H9 (cell line): ENCODE data around the gene AIF1. TPM values are rescaled to one million over a fixed set of nuclear protein-coding genes. Genes with fewer than 3 reads are reported as not detected.

ENCODE experiments used
- DNase-seq: peaks from one replicate; pipeline ENCODE4 v3.0.0-alpha.2; 2017
- H2AFZ ChIP-seq: one replicate; pipeline ENCODE4 v1.6.1; 2013; ENCODE audit warnings: mild to moderate bottlenecking, low read length, control low read depth, moderate library complexity
- H2AK5ac ChIP-seq: 2 replicates; pipeline ENCODE4 v1.6.1; 2013; ENCODE audit warnings: low read length, control low read depth, mixed read lengths; ENCODE audit not compliant: insufficient read length
- H2BK120ac ChIP-seq: one replicate; pipeline ENCODE4 v1.6.1; 2013; ENCODE audit warnings: low read depth, mild to moderate bottlenecking, low read length, control low read depth, inconsistent platforms; ENCODE audit not compliant: poor library complexity, severe bottlenecking
- H2BK12ac ChIP-seq: 2 replicates; pipeline ENCODE4 v1.6.1; 2013; ENCODE audit warnings: low read length, control low read depth, mixed read lengths, low read depth; ENCODE audit not compliant: insufficient read length
- H2BK15ac ChIP-seq: 2 replicates; pipeline ENCODE4 v1.6.1; 2013; ENCODE audit warnings: low read depth, low read length, control low read depth
- H2BK20ac ChIP-seq: one replicate; pipeline ENCODE4 v1.6.1; 2013; ENCODE audit warnings: low read depth, mild to moderate bottlenecking, low read length, control low read depth, inconsistent platforms; ENCODE audit not compliant: poor library complexity, severe bottlenecking
- H2BK5ac ChIP-seq: 2 replicates; pipeline ENCODE4 v1.6.1; 2013; ENCODE audit warnings: low read length, control low read depth, mixed read lengths; ENCODE audit not compliant: insufficient read length
- H3K14ac ChIP-seq: 2 replicates; pipeline ENCODE4 v1.6.1; 2013; ENCODE audit warnings: low read length, control low read depth; ENCODE audit not compliant: insufficient read depth
- H3K18ac ChIP-seq: 2 replicates; pipeline ENCODE4 v1.6.1; 2013; ENCODE audit warnings: low read depth, mild to moderate bottlenecking, mixed read lengths, low read length, control low read depth; ENCODE audit not compliant: insufficient read length
- H3K23ac ChIP-seq: 2 replicates; pipeline ENCODE4 v1.6.1; 2013; ENCODE audit warnings: low read length, control low read depth, mixed read lengths, low read depth; ENCODE audit not compliant: insufficient read length
- H3K23me2 ChIP-seq: 2 replicates; pipeline ENCODE4 v1.6.1; 2013; ENCODE audit warnings: low read depth, mild to moderate bottlenecking, mixed read lengths, low read length, control low read depth; ENCODE audit not compliant: insufficient read length, poor library complexity, severe bottlenecking
- H3K27ac ChIP-seq: 2 replicates; pipeline ENCODE4 v1.5.1; 2013; ENCODE audit warnings: low read length, control low read depth, mixed read lengths, low read depth; ENCODE audit not compliant: insufficient read length
- H3K27me3 ChIP-seq: 2 replicates; pipeline ENCODE4 v1.6.1; 2013; ENCODE audit warnings: low read length, control low read depth, inconsistent platforms; ENCODE audit not compliant: insufficient read depth
- H3K4ac ChIP-seq: 2 replicates; pipeline ENCODE4 v1.6.1; 2013; ENCODE audit warnings: low read depth, mild to moderate bottlenecking, control low read depth, inconsistent platforms, low read length, moderate library complexity
- H3K4me1 ChIP-seq: 2 replicates; pipeline ENCODE4 v1.6.1; 2013; ENCODE audit warnings: low read length, control low read depth, inconsistent platforms; ENCODE audit not compliant: insufficient read depth
- H3K4me2 ChIP-seq: 2 replicates; pipeline ENCODE4 v1.6.1; 2013; ENCODE audit warnings: low read length, control low read depth, mixed read lengths; ENCODE audit not compliant: insufficient read length, insufficient read depth
- H3K56ac ChIP-seq: 2 replicates; pipeline ENCODE4 v1.6.1; 2013; ENCODE audit warnings: low read depth, mild to moderate bottlenecking, mixed read lengths, low read length, control low read depth; ENCODE audit not compliant: insufficient read length
- H3K79me1 ChIP-seq: 2 replicates; pipeline ENCODE4 v1.6.1; 2013; ENCODE audit warnings: low read depth, mild to moderate bottlenecking, moderate library complexity, low read length, control low read depth, inconsistent platforms; ENCODE audit not compliant: insufficient read depth, poor library complexity, severe bottlenecking
- H3K79me2 ChIP-seq: 2 replicates; pipeline ENCODE4 v1.6.1; 2013; ENCODE audit warnings: low read length, control low read depth, inconsistent platforms; ENCODE audit not compliant: insufficient read depth
- H3K9ac ChIP-seq: 2 replicates; pipeline ENCODE4 v1.6.1; 2013; ENCODE audit warnings: low read length, control low read depth, mixed read lengths; ENCODE audit not compliant: insufficient read length; ENCODE audit errors: extremely low read depth
- H3K9me3 ChIP-seq: one replicate; pipeline ENCODE4 v1.6.1; 2013; ENCODE audit warnings: low read depth, low read length, inconsistent platforms; ENCODE audit not compliant: control insufficient read depth
- H3T11ph ChIP-seq: one replicate; pipeline ENCODE4 v1.6.1; 2013; ENCODE audit warnings: mild to moderate bottlenecking, low read length, control low read depth, inconsistent platforms
- H4K20me1 ChIP-seq: one replicate; pipeline ENCODE4 v1.6.1; 2013; ENCODE audit not compliant: control insufficient read depth, insufficient read length, insufficient read depth
- H4K5ac ChIP-seq: 2 replicates; pipeline ENCODE4 v1.6.1; 2013; ENCODE audit warnings: low read depth, mild to moderate bottlenecking, mixed read lengths, low read length, control low read depth; ENCODE audit not compliant: insufficient read length
- H4K8ac ChIP-seq: replicated peaks from 2 replicates; pipeline ENCODE4 v1.6.1; 2013; ENCODE audit warnings: low read length, control low read depth, mixed read lengths, low read depth; ENCODE audit not compliant: insufficient read length
- H4K91ac ChIP-seq: 2 replicates; pipeline ENCODE4 v1.6.1; 2013; ENCODE audit warnings: low read depth, mild to moderate bottlenecking, moderate library complexity, mixed read lengths, low read length, control low read depth; ENCODE audit not compliant: insufficient read length
- H3K27ac Mint-ChIP-seq, 3 experiments: 2 replicates in 2 of 3; 3 replicates in 1 of 3; pipeline ENCODE4 v1.8.0; 2020 to 2021; ENCODE audit warnings: mixed read lengths in 3 of 3, mild to moderate bottlenecking in 1 of 3, moderate library complexity in 1 of 3
- H3K27me3 Mint-ChIP-seq: 2 replicates; pipeline ENCODE4 v1.8.0; 2021; ENCODE audit warnings: low read depth, mild to moderate bottlenecking, moderate library complexity, mixed read lengths
- H3K36me3 Mint-ChIP-seq, 3 experiments: 2 replicates in 2 of 3; 3 replicates in 1 of 3; pipeline ENCODE4 v1.8.0; 2020 to 2021; ENCODE audit warnings: low read depth in 3 of 3, mixed read lengths in 3 of 3; ENCODE audit not compliant: insufficient read depth in 1 of 3
- H3K4me1 Mint-ChIP-seq, 2 experiments: 2 replicates each; pipeline ENCODE4 v1.8.0; 2020; ENCODE audit warnings: mixed read lengths in 2 of 2
- H3K4me3 Mint-ChIP-seq, 2 experiments: 2 replicates in 1 of 2; 3 replicates in 1 of 2; pipeline ENCODE4 v1.8.0; 2020 to 2021; ENCODE audit warnings: mild to moderate bottlenecking in 2 of 2, mixed read lengths in 2 of 2, moderate library complexity in 1 of 2
- H3K9me3 Mint-ChIP-seq, 2 experiments: 2 replicates in 1 of 2; 3 replicates in 1 of 2; pipeline ENCODE4 v1.8.0; 2020; ENCODE audit warnings: mild to moderate bottlenecking in 2 of 2, mixed read lengths in 2 of 2, moderate library complexity in 1 of 2
- WGBS: extraction: QIAGEN DNeasy Blood & Tissue Kit; methylation state at CpG from one replicate; pipeline ENCODE4 v1.1.7; 2013; ENCODE audit warnings: missing lambda C conversion rate, low lambda C conversion rate, mixed read lengths; ENCODE audit not compliant: insufficient read length; ENCODE audit errors: extremely low coverage; 5-methylcytosine and 5-hydroxymethylcytosine counted together
- total RNA-seq: library from RNA; stranded (reverse); gene quantifications from 2 replicates; pipeline ENCODE4 v1.2.1, GENCODE V29; 2021
- TF ChIP-seq, protein P1 (sequence below): fragments of 200-600 bp; sonication (generic); conservative IDR thresholded peaks from 3 replicates; pipeline ENCODE4 v1.8.0; 2021; ENCODE audit warnings: antibody characterized with exemption, mild to moderate bottlenecking

Gene AIF1
- total RNA-seq, 1 experiment from 2014 or later = 4.2 TPM

GRCh38 chr6:31655349-31656237 is 40.6 kb downstream of the AIF1 start, which contains the start of gene APOM:
Gene APOM (plus strand): TSS chr6:31655894. CDS start chr6:31655967, 73 bp downstream.
- peaks cover 16% of the 10 kb centered on the region for H3K79me1 ChIP-seq
- peaks cover 18% of the 10 kb centered on the region for H3K23me2 ChIP-seq
- no peak within 1 kb of the TSS for H2BK20ac ChIP-seq
- no peak within 1 kb of the TSS for H4K5ac ChIP-seq
- no CpG with 5 or more reads among the region's 8 CpGs for WGBS
- no peak within 1 kb of the TSS for H3K18ac ChIP-seq
- H3K14ac ChIP-seq = no peak within 1 kb of the TSS
- TF ChIP-seq, protein P1, sequence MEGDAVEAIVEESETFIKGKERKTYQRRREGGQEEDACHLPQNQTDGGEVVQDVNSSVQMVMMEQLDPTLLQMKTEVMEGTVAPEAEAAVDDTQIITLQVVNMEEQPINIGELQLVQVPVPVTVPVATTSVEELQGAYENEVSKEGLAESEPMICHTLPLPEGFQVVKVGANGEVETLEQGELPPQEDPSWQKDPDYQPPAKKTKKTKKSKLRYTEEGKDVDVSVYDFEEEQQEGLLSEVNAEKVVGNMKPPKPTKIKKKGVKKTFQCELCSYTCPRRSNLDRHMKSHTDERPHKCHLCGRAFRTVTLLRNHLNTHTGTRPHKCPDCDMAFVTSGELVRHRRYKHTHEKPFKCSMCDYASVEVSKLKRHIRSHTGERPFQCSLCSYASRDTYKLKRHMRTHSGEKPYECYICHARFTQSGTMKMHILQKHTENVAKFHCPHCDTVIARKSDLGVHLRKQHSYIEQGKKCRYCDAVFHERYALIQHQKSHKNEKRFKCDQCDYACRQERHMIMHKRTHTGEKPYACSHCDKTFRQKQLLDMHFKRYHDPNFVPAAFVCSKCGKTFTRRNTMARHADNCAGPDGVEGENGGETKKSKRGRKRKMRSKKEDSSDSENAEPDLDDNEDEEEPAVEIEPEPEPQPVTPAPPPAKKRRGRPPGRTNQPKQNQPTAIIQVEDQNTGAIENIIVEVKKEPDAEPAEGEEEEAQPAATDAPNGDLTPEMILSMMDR = no peak
- DNase-seq = no peak
- no peaks in the 10 kb centered on the region for H3K27me3 ChIP-seq
- no peak within 1 kb of the TSS for H3K27ac ChIP-seq
- no peak within 1 kb of the TSS for H4K8ac ChIP-seq
- no peak within 1 kb of the TSS for H3K56ac ChIP-seq
- H2AFZ ChIP-seq = no peak within 1 kb of the TSS
- H3K36me3 Mint-ChIP-seq = peaks cover 6 to 28% (median 23%) of the 10 kb centered on the region in 3 experiments; a peak in 6 of 7 replicates
- no peak within 1 kb of the TSS for H2BK120ac ChIP-seq
- no peak within 1 kb of the TSS for H2BK15ac ChIP-seq
- H3K23ac ChIP-seq = no peak within 1 kb of the TSS
- no peaks in the 10 kb centered on the region for H4K20me1 ChIP-seq
- no peak within 1 kb of the TSS for H3K4me2 ChIP-seq
- H3K4me3 Mint-ChIP-seq = peak within 1 kb of the TSS in 1 of 2 experiments; percentile 44; a peak in 3 of 5 replicates
- H3K9me3 ChIP-seq = no peaks in the 10 kb centered on the region
- H3T11ph ChIP-seq = no peak within 1 kb of the TSS
- H3K4me1 ChIP-seq = no peaks in the 10 kb centered on the region
- no peak within 1 kb of the TSS for H2BK5ac ChIP-seq
- H4K91ac ChIP-seq = no peak within 1 kb of the TSS
- no peaks in the 10 kb centered on the region for H3K9me3 Mint-ChIP-seq
- peaks cover 9% of the 10 kb centered on the region; the same call in 1 of the 2 replicates for H3K79me2 ChIP-seq
- H3K27me3 Mint-ChIP-seq = no peaks in the 10 kb centered on the region; the same call in 1 of the 2 replicates
- H3K9ac ChIP-seq = no peak within 1 kb of the TSS
- peak within 1 kb of the TSS in 2 of 3 experiments; percentile 2 to 38; a peak in 2 of 7 replicates for H3K27ac Mint-ChIP-seq
- no peak within 1 kb of the TSS for H3K4ac ChIP-seq
- H3K4me1 Mint-ChIP-seq = peaks cover 19 to 34% of the 10 kb centered on the region in 2 experiments
- no peak within 1 kb of the TSS for H2AK5ac ChIP-seq
- no peak within 1 kb of the TSS for H2BK12ac ChIP-seq
